ENCODE results near the gene FIS1. TPM values are rescaled to one million over a fixed set of nuclear protein-coding genes. Genes with fewer than 3 reads are reported as not detected.
"Not testable (repeated sequence)": the region's sequence is repeated elsewhere in the genome, so short reads cannot be mapped to it uniquely, and the experiment has no call there.

FIS1 gene
- total and polyA plus RNA-seq, 7 experiments from 2014 or later, result 79.8 to 253 (median 108) TPM

- Mint-ChIP-seq H3K4me1 (peaks cover 0 to 22% (median 16%) of the 10 kb centered on the region in 7 donors), H3K27me3 (peaks cover 19 to 43% (median 33%) of the 10 kb centered on the region in 5 donors)
- H3K27me3 ChIP-seq (ENCODE audit: control insufficient read depth in 2 of 2, insufficient read depth in 2 of 2, low read length in 2 of 2); H3K4me3 ChIP-seq (ENCODE audit: low read length); H3K4me1 ChIP-seq (ENCODE audit: control insufficient read depth in 2 of 2, insufficient read depth in 2 of 2, low read length in 2 of 2); H3K4me3 Mint-ChIP-seq; DNase-seq; ATAC-seq; H3K9me3 ChIP-seq (ENCODE audit: control insufficient read depth in 2 of 3, low read length in 3 of 3); H3K36me3 Mint-ChIP-seq; H3K27ac ChIP-seq (ENCODE audit: low read depth, low read length); intact Hi-C loops (cut with micrococcal nuclease); H3K27ac Mint-ChIP-seq; H3K9me3 Mint-ChIP-seq; H3K36me3 ChIP-seq (ENCODE audit: control insufficient read depth in 2 of 3, insufficient read depth in 3 of 3, low read length in 3 of 3): not testable (repeated sequence)
- ChIA-PET POLR2A (interaction anchor here (0.8 kb wide), 1 partner anchor 45 kb away, joined by 4 read pairs; no protein-coding TSS in a partner anchor), CTCF (interaction anchor here (0.7 kb wide), 1 partner anchor 11 kb away, joined by 3 read pairs; no protein-coding TSS in a partner anchor)
These were observed 45.4 kb downstream of the FIS1 start for GRCh38 chr7:101199522-101199921.

- no peak overlapping the region for H3K27ac Mint-ChIP-seq
- H3K4me3 Mint-ChIP-seq, result no peak overlapping the region
- intact Hi-C loops (cut with micrococcal nuclease), result no loop called here
- peaks cover 0 to 13% (median 7%) of the 10 kb centered on the region in 7 donors for H3K4me1 Mint-ChIP-seq
- Histone ChIP-seq H3K4me1 (ENCODE audit: control insufficient read depth in 2 of 2, insufficient read depth in 2 of 2, low read length in 2 of 2) (peaks cover 0 to under 1% of the 10 kb centered on the region in 2 donors), H3K9me3 (ENCODE audit: control insufficient read depth in 2 of 3, low read length in 3 of 3) (no peaks in the 10 kb centered on the region), H3K36me3 (ENCODE audit: control insufficient read depth in 2 of 3, insufficient read depth in 3 of 3, low read length in 3 of 3) (no peaks in the 10 kb centered on the region), H3K27ac (ENCODE audit: low read depth, low read length) (no peak overlapping the region), H3K4me3 (ENCODE audit: low read length) (no peak overlapping the region), H3K27me3 (ENCODE audit: control insufficient read depth in 2 of 2, insufficient read depth in 2 of 2, low read length in 2 of 2) (peaks cover 0 to 7% of the 10 kb centered on the region in 2 donors)
- no peaks in the 10 kb centered on the region for H3K9me3 Mint-ChIP-seq
- ChIA-PET POLR2A (no interaction called here), CTCF (no interaction called here)
- H3K27me3 Mint-ChIP-seq, result peaks cover 19 to 39% (median 25%) of the 10 kb centered on the region in 5 donors
- DNase-seq, result no peak
- no peak for ATAC-seq
- H3K36me3 Mint-ChIP-seq, result peaks cover 0 to 1% (median 0%) of the 10 kb centered on the region in 5 donors
These were observed 46.4 kb downstream of the FIS1 start for GRCh38 chr7:101198476-101198875.

GRCh38 chr7:101197991-101198390, 46.9 kb downstream of the FIS1 start:
- DNase-seq (no peak), ATAC-seq (no peak)
- H3K9me3 ChIP-seq (ENCODE audit: control insufficient read depth in 2 of 3, low read length in 3 of 3), result no peaks in the 10 kb centered on the region
- H3K4me3 Mint-ChIP-seq, result no peak overlapping the region
- no peak overlapping the region for H3K27ac ChIP-seq (ENCODE audit: low read depth, low read length)
- no peak overlapping the region for H3K27ac Mint-ChIP-seq
- ChIA-PET CTCF (no interaction called here), POLR2A (no interaction called here)
- H3K4me1 Mint-ChIP-seq, result peaks cover 0 to 13% (median 7%) of the 10 kb centered on the region in 7 donors
- no peak overlapping the region for H3K4me3 ChIP-seq (ENCODE audit: low read length)
- H3K9me3 Mint-ChIP-seq, result no peaks in the 10 kb centered on the region
- no peaks in the 10 kb centered on the region for H3K36me3 ChIP-seq (ENCODE audit: control insufficient read depth in 2 of 3, insufficient read depth in 3 of 3, low read length in 3 of 3)
- peaks cover 0 to 7% of the 10 kb centered on the region in 2 donors for H3K27me3 ChIP-seq (ENCODE audit: control insufficient read depth in 2 of 2, insufficient read depth in 2 of 2, low read length in 2 of 2)
- no peaks in the 10 kb centered on the region for H3K4me1 ChIP-seq (ENCODE audit: control insufficient read depth in 2 of 2, insufficient read depth in 2 of 2, low read length in 2 of 2)
- peaks cover 18 to 38% (median 23%) of the 10 kb centered on the region in 5 donors for H3K27me3 Mint-ChIP-seq
- intact Hi-C loops (cut with micrococcal nuclease), result no loop called here
- peaks cover 0 to 1% (median 0%) of the 10 kb centered on the region in 5 donors for H3K36me3 Mint-ChIP-seq

GRCh38 chr7:101195884-101196283, 49.0 kb downstream of the FIS1 start:
- Histone ChIP-seq H3K9me3 (ENCODE audit: control insufficient read depth in 2 of 3, low read length in 3 of 3) (no peaks in the 10 kb centered on the region), H3K4me3 (ENCODE audit: low read length) (no peak overlapping the region), H3K27me3 (ENCODE audit: control insufficient read depth in 2 of 2, insufficient read depth in 2 of 2, low read length in 2 of 2) (peaks cover 0 to 6% of the 10 kb centered on the region in 2 donors), H3K27ac (ENCODE audit: low read depth, low read length) (no peak overlapping the region), H3K4me1 (ENCODE audit: control insufficient read depth in 2 of 2, insufficient read depth in 2 of 2, low read length in 2 of 2) (no peaks in the 10 kb centered on the region), H3K36me3 (ENCODE audit: control insufficient read depth in 2 of 3, insufficient read depth in 3 of 3, low read length in 3 of 3) (no peaks in the 10 kb centered on the region)
- H3K4me3 Mint-ChIP-seq, result no peak overlapping the region
- no peaks in the 10 kb centered on the region for H3K9me3 Mint-ChIP-seq
- ATAC-seq (no peak), DNase-seq (no peak)
- no peak overlapping the region for H3K27ac Mint-ChIP-seq
- peaks cover 0 to under 1% (median 0%) of the 10 kb centered on the region in 5 donors for H3K36me3 Mint-ChIP-seq
- peaks cover 0 to 8% (median 4%) of the 10 kb centered on the region in 7 donors for H3K4me1 Mint-ChIP-seq
- POLR2A ChIA-PET, result interaction anchor here (0.9 kb wide), 1 partner anchor 48 kb away, joined by 3 read pairs; no protein-coding TSS in a partner anchor
- H3K27me3 Mint-ChIP-seq, result peaks cover 4 to 21% (median 10%) of the 10 kb centered on the region in 5 donors
- CTCF ChIA-PET, result interaction anchor here (1.0 to 1.2 kb wide), 2 partner anchors 7 to 39 kb away, joined by 4 read pairs; no protein-coding TSS in a partner anchor
- intact Hi-C loops (cut with micrococcal nuclease), result no loop called here

Other genes starting within 250 kb of the FIS1 start
- not detected for gene MUC17, start 225.0 kb downstream of the FIS1 start, total RNA-seq
- not detected for gene MUC17, start 225.0 kb downstream of the FIS1 start, polyA plus RNA-seq
- gene TRIM56, start 159.6 kb downstream of the FIS1 start, total RNA-seq, result 10 to 100 TPM; 49.6 to 72.3 (median 68.0) TPM
- gene TRIM56, start 159.6 kb downstream of the FIS1 start, polyA plus RNA-seq, result 10 to 100 TPM in 1 of 2 donors, 1 to 10 TPM in 1; 5.3 to 17.0 TPM
- gene SERPINE1, start 118.0 kb downstream of the FIS1 start, total RNA-seq, result under 1 TPM in 3 of 5 experiments, not detected in 2; 0.08 to 0.56 (median 0.36) TPM
- not detected for gene SERPINE1, start 118.0 kb downstream of the FIS1 start, polyA plus RNA-seq
- gene AP1S1, start 90.6 kb downstream of the FIS1 start, total RNA-seq, result 10 to 100 TPM in 1 of 5 experiments, 1 to 10 TPM in 4; 6.2 to 39.4 (median 8.3) TPM
- gene AP1S1, start 90.6 kb downstream of the FIS1 start, polyA plus RNA-seq, result 1 to 10 TPM; 3.3 to 6.9 TPM
- under 1 TPM in 1 of 5 experiments, not detected in 4; 0.19 TPM for gene VGF, start 79.5 kb downstream of the FIS1 start, total RNA-seq
- not detected for gene VGF, start 79.5 kb downstream of the FIS1 start, polyA plus RNA-seq
- not detected for gene NAT16, start 64.8 kb downstream of the FIS1 start, total RNA-seq
- gene NAT16, start 64.8 kb downstream of the FIS1 start, polyA plus RNA-seq, result not detected
- gene MOGAT3, start 44.0 kb downstream of the FIS1 start, total RNA-seq, result not detected
- gene MOGAT3, start 44.0 kb downstream of the FIS1 start, polyA plus RNA-seq, result not detected
- 10 to 100 TPM; 18.5 to 88.4 (median 44.2) TPM for gene PLOD3, start 27.5 kb downstream of the FIS1 start, total RNA-seq
- gene PLOD3, start 27.5 kb downstream of the FIS1 start, polyA plus RNA-seq, result 10 to 100 TPM; 15.7 to 25.4 TPM
- gene ZNHIT1, start 26.9 kb downstream of the FIS1 start, total RNA-seq, result 10 to 100 TPM; 32.1 to 72.1 (median 37.6) TPM
- 10 to 100 TPM; 39.9 to 57.3 TPM for gene ZNHIT1, start 26.9 kb downstream of the FIS1 start, polyA plus RNA-seq
- gene CLDN15, start 7.3 kb downstream of the FIS1 start, total RNA-seq, result 10 to 100 TPM; 22.9 to 58.6 (median 27.4) TPM
- gene CLDN15, start 7.3 kb downstream of the FIS1 start, polyA plus RNA-seq, result 1 to 10 TPM in 1 of 2 donors, under 1 TPM in 1; 0.51 to 3.3 TPM
- 1 to 10 TPM; 3.7 to 7.4 (median 4.8) TPM for gene IFT22, start 76.7 kb upstream of the FIS1 start, total RNA-seq
- 10 to 100 TPM in 1 of 2 donors, 1 to 10 TPM in 1; 6.7 to 12.3 TPM for gene IFT22, start 76.7 kb upstream of the FIS1 start, polyA plus RNA-seq
- under 1 TPM in 1 of 5 experiments, not detected in 4; 0.24 TPM for gene COL26A1, start 117.8 kb upstream of the FIS1 start, total RNA-seq
- not detected for gene COL26A1, start 117.8 kb upstream of the FIS1 start, polyA plus RNA-seq